ENCODE results near the gene GSC2.
A peak's percentile ranks its signal among the peaks of the same experiment; 100 is the strongest.

Gene GSC2

GRCh38 chr22:19110064-19110458, 40.0 kb downstream of the GSC2 start:
- Mint-ChIP-seq H3K9me3 (no peaks in the 10 kb centered on the region), H3K27ac (peak overlapping the region; percentile 24 to 35 (median 26)), H3K4me3 (peak overlapping the region in 1 of 3 experiments; percentile 16), H3K36me3 (ENCODE audit: low read depth) (peaks cover 3% of the 10 kb centered on the region), H3K4me1 (peaks cover 62% of the 10 kb centered on the region), H3K27me3 (ENCODE audit: low read depth) (no peaks in the 10 kb centered on the region)
- TF ChIP-seq CTCF (IDR thresholded peaks at IDR 0.05; ENCODE audit: unreplicated experiment in 3 of 3), result no peak

GRCh38 chr22:19109198-19110063, 40.7 kb downstream of the GSC2 start:
- no peak for TF ChIP-seq CTCF (IDR thresholded peaks at IDR 0.05; ENCODE audit: unreplicated experiment in 3 of 3)
- Mint-ChIP-seq H3K4me1 (peaks cover 61% of the 10 kb centered on the region), H3K9me3 (no peaks in the 10 kb centered on the region), H3K4me3 (peak overlapping the region in 1 of 3 experiments; percentile 16), H3K27ac (peak overlapping the region; percentile 24 to 35 (median 26)), H3K36me3 (ENCODE audit: low read depth) (peaks cover 3% of the 10 kb centered on the region), H3K27me3 (ENCODE audit: low read depth) (no peaks in the 10 kb centered on the region)

- H3K4me1 Mint-ChIP-seq, result peaks cover 67% of the 10 kb centered on the region
- TF ChIP-seq CTCF (IDR thresholded peaks at IDR 0.05; ENCODE audit: unreplicated experiment in 3 of 3), result no peak
- no peak overlapping the region for H3K27ac Mint-ChIP-seq
- no peak overlapping the region for H3K4me3 Mint-ChIP-seq
- H3K36me3 Mint-ChIP-seq (ENCODE audit: low read depth), result peaks cover 3% of the 10 kb centered on the region
- H3K27me3 Mint-ChIP-seq (ENCODE audit: low read depth), result no peaks in the 10 kb centered on the region
- H3K9me3 Mint-ChIP-seq, result no peaks in the 10 kb centered on the region
Observed at GRCh38 chr22:19108807-19109197, 41.3 kb downstream of the GSC2 start.

- peak overlapping the region; percentile 55 to 79 (median 62) for H3K27ac Mint-ChIP-seq
- H3K36me3 Mint-ChIP-seq (ENCODE audit: low read depth), result peaks cover 3% of the 10 kb centered on the region
- H3K9me3 Mint-ChIP-seq, result no peaks in the 10 kb centered on the region
- H3K4me3 Mint-ChIP-seq, result peak overlapping the region in 1 of 3 experiments; percentile 72
- H3K4me1 Mint-ChIP-seq, result peaks cover 71% of the 10 kb centered on the region
- no peaks in the 10 kb centered on the region for H3K27me3 Mint-ChIP-seq (ENCODE audit: low read depth)
- TF ChIP-seq CTCF (IDR thresholded peaks at IDR 0.05; ENCODE audit: unreplicated experiment in 3 of 3), result no peak
Observed at GRCh38 chr22:19107730-19108074, 42.4 kb downstream of the GSC2 start.

- peak overlapping the region in 1 of 3 experiments; percentile 18 for H3K4me3 Mint-ChIP-seq
- H3K27me3 Mint-ChIP-seq (ENCODE audit: low read depth), result no peaks in the 10 kb centered on the region
- peaks cover 5% of the 10 kb centered on the region for H3K36me3 Mint-ChIP-seq (ENCODE audit: low read depth)
- no peak for TF ChIP-seq CTCF (IDR thresholded peaks at IDR 0.05; ENCODE audit: unreplicated experiment in 3 of 3)
- peak overlapping the region; percentile 55 to 79 (median 62) for H3K27ac Mint-ChIP-seq
- H3K4me1 Mint-ChIP-seq, result peaks cover 68% of the 10 kb centered on the region
- no peaks in the 10 kb centered on the region for H3K9me3 Mint-ChIP-seq
Observed at GRCh38 chr22:19106886-19107729, 43.0 kb downstream of the GSC2 start.
